Esophagus squamous epithelium (tissue), 4 donors: ENCODE data around the gene CPSF7.

Experiments
- CTCF ChIP-seq, 6 experiments: fragments of 450-650 bp in 4 of 6; fragments of 200-600 bp in 2 of 6; sonication (generic) in 2 of 6; IDR thresholded peaks; one replicate each; pipeline ENCODE4 v1.5.1; 2016 to 2019; ENCODE audit warnings: antibody characterized with exemption in 6 of 6, mild to moderate bottlenecking in 4 of 6, moderate library complexity in 4 of 6
- POLR2A ChIP-seq, 4 donors: fragments of 450-650 bp; IDR thresholded peaks; one replicate each; pipeline ENCODE4 v1.6.1; 2017; ENCODE audit warnings: antibody characterized with exemption in 4 of 4, mild to moderate bottlenecking in 4 of 4, moderate library complexity in 3 of 4

- TF ChIP-seq POLR2A (IDR thresholded peaks at IDR 0.05) = no peak
- no peak for TF ChIP-seq CTCF (IDR thresholded peaks at IDR 0.05)
These were observed 36.7 kb downstream of the CPSF7 start for GRCh38 chr11:61392981-61393595.
